ENCODE data around the gene ARHGAP6. TPM values are rescaled to one million over a fixed set of nuclear protein-coding genes. Genes with fewer than 3 reads are reported as not detected.

The ARHGAP6 gene
- total RNA-seq, 1 donor from 2014 or later = not detected

DNA sequence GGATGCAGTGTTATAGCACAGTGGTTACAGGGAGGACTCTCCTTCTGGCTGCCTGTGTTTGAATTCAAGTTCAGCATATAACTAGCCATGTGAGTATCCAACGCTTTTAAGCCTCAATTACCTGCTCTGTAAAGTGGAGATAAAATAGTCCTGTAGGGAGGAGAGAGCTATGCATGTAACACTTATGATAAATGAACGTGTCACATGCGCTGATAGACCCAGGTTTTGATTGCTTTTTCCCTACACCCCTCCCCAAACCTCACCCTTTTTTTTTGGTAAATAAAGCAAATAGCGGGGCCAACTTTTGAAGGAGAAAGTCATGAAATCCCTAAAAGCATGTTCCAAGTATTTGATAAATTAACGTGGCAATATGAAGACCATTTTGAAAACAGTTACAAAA, 392.9 kb downstream of the ARHGAP6 start:
- no peaks in the 10 kb centered on the region for H3K27me3 Mint-ChIP-seq (ENCODE audit: low read depth)
- H3K27ac Mint-ChIP-seq = no peak overlapping the region
- no peaks in the 10 kb centered on the region for H3K9me3 Mint-ChIP-seq
- H3K4me1 Mint-ChIP-seq (ENCODE audit: low read depth) = no peaks in the 10 kb centered on the region
- no peak for DNase-seq (ENCODE audit: low spot score)
- no peaks in the 10 kb centered on the region for H3K36me3 Mint-ChIP-seq (ENCODE audit: low read depth)
- intact Hi-C loops (cut with micrococcal nuclease) = no loop called here
- H3K4me3 Mint-ChIP-seq (ENCODE audit: low read depth) = no peak overlapping the region

- no peaks in the 10 kb centered on the region for H3K9me3 Mint-ChIP-seq
- H3K27me3 Mint-ChIP-seq (ENCODE audit: low read depth) = no peaks in the 10 kb centered on the region
- H3K27ac Mint-ChIP-seq = no peak overlapping the region
- intact Hi-C loops (cut with micrococcal nuclease) = no loop called here
- no peak overlapping the region for H3K4me3 Mint-ChIP-seq (ENCODE audit: low read depth)
- no peaks in the 10 kb centered on the region for H3K36me3 Mint-ChIP-seq (ENCODE audit: low read depth)
- no peak for DNase-seq (ENCODE audit: low spot score)
- H3K4me1 Mint-ChIP-seq (ENCODE audit: low read depth) = no peaks in the 10 kb centered on the region
These were observed 393.4 kb downstream of the ARHGAP6 start for GRCh38 chrX:11272290-11272689.

- Mint-ChIP-seq H3K4me3 (ENCODE audit: low read depth) (no peak overlapping the region), H3K36me3 (ENCODE audit: low read depth) (no peaks in the 10 kb centered on the region), H3K4me1 (ENCODE audit: low read depth) (no peaks in the 10 kb centered on the region), H3K27me3 (ENCODE audit: low read depth) (no peaks in the 10 kb centered on the region), H3K27ac (no peak overlapping the region), H3K9me3 (no peaks in the 10 kb centered on the region)
- DNase-seq (ENCODE audit: low spot score) = no peak
- intact Hi-C loops (cut with micrococcal nuclease) = no loop called here
These were observed 395.7 kb downstream of the ARHGAP6 start for GRCh38 chrX:11269996-11270395.

DNA sequence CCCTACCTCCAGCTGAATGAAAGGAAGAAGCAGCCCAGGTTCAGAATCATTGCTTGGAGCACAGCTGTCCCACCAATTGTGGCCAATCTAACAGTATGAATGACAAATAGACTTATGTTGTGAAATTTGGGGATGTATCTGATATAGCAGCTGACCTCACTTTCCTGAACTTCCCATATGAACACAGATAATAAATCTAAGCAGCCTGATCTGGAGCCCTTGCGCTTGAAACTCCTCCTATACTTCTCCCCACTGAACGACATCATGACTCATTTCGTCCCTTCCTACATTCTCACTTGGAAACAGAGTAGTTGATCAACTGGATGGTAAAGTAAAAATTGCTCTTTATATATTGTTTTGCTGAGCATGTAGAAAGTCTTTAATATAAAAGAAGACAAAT, 396.7 kb downstream of the ARHGAP6 start:
- H3K4me3 Mint-ChIP-seq (ENCODE audit: low read depth) = no peak overlapping the region
- H3K4me1 Mint-ChIP-seq (ENCODE audit: low read depth) = no peaks in the 10 kb centered on the region

GRCh38 chrX:11267425-11267824, 398.3 kb downstream of the ARHGAP6 start:
- Mint-ChIP-seq H3K27ac (no peak overlapping the region), H3K27me3 (ENCODE audit: low read depth) (no peaks in the 10 kb centered on the region), H3K4me1 (ENCODE audit: low read depth) (no peaks in the 10 kb centered on the region), H3K4me3 (ENCODE audit: low read depth) (no peak overlapping the region), H3K9me3 (no peaks in the 10 kb centered on the region), H3K36me3 (ENCODE audit: low read depth) (no peaks in the 10 kb centered on the region)
- intact Hi-C loops (cut with micrococcal nuclease) = no loop called here
- DNase-seq (ENCODE audit: low spot score) = no peak

More for the DNA sequence above, 396.7 kb downstream of the ARHGAP6 start:
- no peak for DNase-seq (ENCODE audit: low spot score)
- Mint-ChIP-seq H3K27ac (no peak overlapping the region), H3K27me3 (ENCODE audit: low read depth) (no peaks in the 10 kb centered on the region), H3K9me3 (no peaks in the 10 kb centered on the region), H3K36me3 (ENCODE audit: low read depth) (no peaks in the 10 kb centered on the region)
- intact Hi-C loops (cut with micrococcal nuclease) = no loop called here

GRCh38 chrX:11266573-11267003, 399.1 kb downstream of the ARHGAP6 start:
- Mint-ChIP-seq H3K4me3 (ENCODE audit: low read depth) (no peak overlapping the region), H3K4me1 (ENCODE audit: low read depth) (no peaks in the 10 kb centered on the region), H3K36me3 (ENCODE audit: low read depth) (no peaks in the 10 kb centered on the region), H3K9me3 (no peaks in the 10 kb centered on the region), H3K27ac (no peak overlapping the region), H3K27me3 (ENCODE audit: low read depth) (no peaks in the 10 kb centered on the region)
- DNase-seq (ENCODE audit: low spot score) = no peak
- intact Hi-C loops (cut with micrococcal nuclease) = no loop called here

DNA sequence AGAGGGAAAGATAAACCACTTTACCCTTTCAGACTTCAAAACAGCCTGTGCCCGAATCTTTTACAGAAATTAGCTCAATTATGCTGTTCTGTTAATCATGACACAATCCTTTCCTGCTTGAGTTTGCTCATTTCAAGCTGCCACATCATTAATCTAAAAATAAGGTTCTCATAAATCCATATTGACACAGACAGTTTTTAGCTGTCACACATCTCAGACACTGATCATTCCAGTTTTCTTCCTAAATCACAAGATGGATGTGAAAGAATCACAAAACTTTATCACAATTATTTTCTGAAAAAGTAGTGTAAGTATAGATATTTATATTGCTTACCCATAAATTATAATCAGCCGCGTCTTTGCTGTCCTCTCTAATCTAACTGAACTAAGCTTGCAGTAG, 400.4 kb downstream of the ARHGAP6 start:
- Mint-ChIP-seq H3K27me3 (ENCODE audit: low read depth) (no peaks in the 10 kb centered on the region), H3K27ac (no peak overlapping the region), H3K36me3 (ENCODE audit: low read depth) (no peaks in the 10 kb centered on the region), H3K4me1 (ENCODE audit: low read depth) (no peaks in the 10 kb centered on the region), H3K9me3 (no peaks in the 10 kb centered on the region), H3K4me3 (ENCODE audit: low read depth) (no peak overlapping the region)
- intact Hi-C loops (cut with micrococcal nuclease) = no loop called here
- DNase-seq (ENCODE audit: low spot score) = no peak

DNA sequence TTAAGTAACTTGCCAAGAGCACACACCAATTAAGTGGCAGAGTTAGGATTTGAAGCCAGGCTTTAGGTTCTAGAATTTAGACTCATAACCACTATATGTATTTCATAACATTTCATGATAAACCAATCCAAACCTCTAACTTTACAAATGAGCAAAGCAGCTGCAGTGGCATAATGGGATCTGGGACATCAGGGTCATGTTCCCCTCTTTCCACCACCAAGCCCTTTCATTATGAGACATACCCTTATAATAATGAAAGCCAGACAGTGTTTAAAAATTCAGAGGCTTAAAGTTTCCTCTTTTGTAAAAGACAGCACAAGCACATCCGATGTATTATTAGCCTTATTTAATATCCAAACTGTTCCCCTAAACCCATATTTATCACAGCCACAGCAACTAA, 400.8 kb downstream of the ARHGAP6 start:
- intact Hi-C loops (cut with micrococcal nuclease) = no loop called here
- H3K36me3 Mint-ChIP-seq (ENCODE audit: low read depth) = no peaks in the 10 kb centered on the region
- no peak for DNase-seq (ENCODE audit: low spot score)

DNA sequence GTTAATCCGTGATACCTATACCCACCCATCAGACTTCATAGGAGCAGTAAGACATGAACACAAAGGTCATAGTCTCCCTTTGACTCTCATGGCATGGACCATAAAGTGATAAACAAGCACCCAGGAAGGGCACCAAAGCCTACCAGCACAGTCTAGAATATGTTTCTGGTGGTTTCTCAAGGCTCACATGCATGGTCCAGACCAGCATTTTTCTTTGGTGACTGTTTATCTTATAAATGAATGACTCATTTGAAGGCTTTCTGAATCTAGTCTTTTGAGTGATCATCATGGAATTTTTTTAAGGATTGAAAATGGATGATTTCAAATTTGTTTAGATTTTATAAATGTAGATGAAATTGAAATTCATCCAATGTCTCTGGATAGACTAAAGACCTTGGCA, 404.5 kb downstream of the ARHGAP6 start:
- intact Hi-C loops (cut with micrococcal nuclease) = no loop called here
- no peak overlapping the region for H3K27ac Mint-ChIP-seq
- no peaks in the 10 kb centered on the region for H3K4me1 Mint-ChIP-seq (ENCODE audit: low read depth)
- no peaks in the 10 kb centered on the region for H3K27me3 Mint-ChIP-seq (ENCODE audit: low read depth)
- DNase-seq (ENCODE audit: low spot score) = no peak
- H3K4me3 Mint-ChIP-seq (ENCODE audit: low read depth) = no peak overlapping the region
- no peaks in the 10 kb centered on the region for H3K9me3 Mint-ChIP-seq
- no peaks in the 10 kb centered on the region for H3K36me3 Mint-ChIP-seq (ENCODE audit: low read depth)

More for the DNA sequence above, 400.8 kb downstream of the ARHGAP6 start:
- Mint-ChIP-seq H3K27me3 (ENCODE audit: low read depth) (no peaks in the 10 kb centered on the region), H3K4me3 (ENCODE audit: low read depth) (no peak overlapping the region), H3K27ac (no peak overlapping the region), H3K9me3 (no peaks in the 10 kb centered on the region), H3K4me1 (ENCODE audit: low read depth) (no peaks in the 10 kb centered on the region)

DNA sequence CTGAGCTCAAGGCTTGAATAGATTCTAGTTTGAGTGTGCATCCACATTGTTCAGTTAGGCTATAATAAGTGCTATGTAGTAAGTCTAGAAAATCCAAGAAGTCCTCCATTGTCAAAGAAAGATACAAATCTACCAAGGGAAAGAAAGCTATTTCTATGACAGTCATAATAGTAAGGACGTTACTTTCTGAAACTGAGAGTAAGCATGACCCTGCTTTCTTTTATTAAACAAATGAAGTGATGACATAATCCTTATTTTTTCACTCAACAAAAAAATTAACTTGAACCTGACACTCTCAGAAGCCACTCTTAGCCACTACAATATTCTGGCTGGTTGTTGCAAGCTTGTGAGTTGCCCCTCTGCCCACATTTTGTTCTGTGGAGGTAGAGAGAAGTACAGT, 406.3 kb downstream of the ARHGAP6 start:
- no peak for DNase-seq (ENCODE audit: low spot score)
- Mint-ChIP-seq H3K9me3 (no peaks in the 10 kb centered on the region), H3K4me1 (ENCODE audit: low read depth) (no peaks in the 10 kb centered on the region), H3K27me3 (ENCODE audit: low read depth) (no peaks in the 10 kb centered on the region), H3K4me3 (ENCODE audit: low read depth) (no peak overlapping the region), H3K36me3 (ENCODE audit: low read depth) (no peaks in the 10 kb centered on the region), H3K27ac (no peak overlapping the region)
- intact Hi-C loops (cut with micrococcal nuclease) = no loop called here

GRCh38 chrX:11257711-11258110, 408.0 kb downstream of the ARHGAP6 start:
- Mint-ChIP-seq H3K27me3 (ENCODE audit: low read depth) (no peaks in the 10 kb centered on the region), H3K27ac (no peak overlapping the region), H3K4me3 (ENCODE audit: low read depth) (no peak overlapping the region), H3K9me3 (no peaks in the 10 kb centered on the region), H3K36me3 (ENCODE audit: low read depth) (no peaks in the 10 kb centered on the region), H3K4me1 (ENCODE audit: low read depth) (no peaks in the 10 kb centered on the region)
- DNase-seq (ENCODE audit: low spot score) = no peak
- intact Hi-C loops (cut with micrococcal nuclease) = no loop called here

DNA sequence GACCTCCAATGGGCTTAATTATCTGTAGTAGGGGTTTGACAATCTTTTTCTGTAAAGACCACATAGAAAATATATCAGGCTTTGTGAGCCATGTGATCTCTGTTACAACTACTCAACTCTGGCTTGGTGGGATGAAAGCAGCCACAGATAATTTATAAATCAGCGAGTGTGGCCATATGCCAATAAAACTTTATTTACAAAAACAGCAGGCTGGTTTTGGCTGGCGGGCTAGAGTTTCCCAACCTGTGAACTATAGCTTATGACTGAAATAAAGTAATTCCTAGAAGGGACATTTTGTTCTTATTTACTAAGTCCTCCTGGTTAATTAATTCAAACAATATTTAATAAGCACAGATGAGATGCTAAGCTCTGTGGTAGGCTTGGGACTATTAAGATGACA, 408.4 kb downstream of the ARHGAP6 start:
- Mint-ChIP-seq H3K4me1 (ENCODE audit: low read depth) (no peaks in the 10 kb centered on the region), H3K27ac (no peak overlapping the region), H3K36me3 (ENCODE audit: low read depth) (no peaks in the 10 kb centered on the region), H3K9me3 (no peaks in the 10 kb centered on the region), H3K4me3 (ENCODE audit: low read depth) (no peak overlapping the region), H3K27me3 (ENCODE audit: low read depth) (no peaks in the 10 kb centered on the region)
- intact Hi-C loops (cut with micrococcal nuclease) = no loop called here
- no peak for DNase-seq (ENCODE audit: low spot score)

DNA sequence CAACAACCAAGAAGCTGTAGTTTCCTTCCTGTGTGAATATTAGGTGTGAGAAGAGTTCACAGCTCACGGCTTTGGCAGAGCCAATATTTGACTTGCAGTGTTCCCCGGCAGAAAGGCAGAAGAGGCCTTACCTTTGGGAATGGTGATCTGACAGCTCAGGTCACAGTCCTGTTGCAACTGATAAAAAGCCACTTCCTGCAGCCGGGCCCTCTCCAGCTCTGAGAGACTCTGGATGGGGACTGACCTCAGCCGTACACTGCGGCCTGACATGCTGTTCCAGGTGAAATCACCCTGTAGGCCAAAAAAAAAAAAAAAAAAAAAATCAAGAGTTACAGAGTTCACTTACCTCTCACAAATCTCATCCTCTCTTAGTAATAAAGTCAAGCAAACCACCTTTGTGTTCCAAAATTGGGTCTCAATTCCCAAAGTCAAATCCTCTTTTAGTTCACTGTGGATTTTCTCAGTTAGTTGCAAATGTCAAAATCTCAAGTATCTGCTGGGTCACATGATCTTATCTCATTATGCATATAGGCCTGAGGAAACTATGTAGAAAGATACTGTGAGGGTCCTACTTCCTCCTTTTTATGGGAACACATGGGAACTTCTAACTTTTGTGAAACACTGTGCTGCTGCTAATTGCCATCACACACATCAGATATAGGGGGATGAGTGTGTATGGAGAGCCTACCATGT, 411.2 kb downstream of the ARHGAP6 start:
- no peaks in the 10 kb centered on the region for H3K4me1 Mint-ChIP-seq (ENCODE audit: low read depth)
- no peaks in the 10 kb centered on the region for H3K36me3 Mint-ChIP-seq (ENCODE audit: low read depth)
- intact Hi-C loops (cut with micrococcal nuclease) = no loop called here
- H3K9me3 Mint-ChIP-seq = no peaks in the 10 kb centered on the region
- no peak overlapping the region for H3K4me3 Mint-ChIP-seq (ENCODE audit: low read depth)
- H3K27ac Mint-ChIP-seq = no peak overlapping the region
- no peaks in the 10 kb centered on the region for H3K27me3 Mint-ChIP-seq (ENCODE audit: low read depth)
- DNase-seq (ENCODE audit: low spot score) = no peak

DNA sequence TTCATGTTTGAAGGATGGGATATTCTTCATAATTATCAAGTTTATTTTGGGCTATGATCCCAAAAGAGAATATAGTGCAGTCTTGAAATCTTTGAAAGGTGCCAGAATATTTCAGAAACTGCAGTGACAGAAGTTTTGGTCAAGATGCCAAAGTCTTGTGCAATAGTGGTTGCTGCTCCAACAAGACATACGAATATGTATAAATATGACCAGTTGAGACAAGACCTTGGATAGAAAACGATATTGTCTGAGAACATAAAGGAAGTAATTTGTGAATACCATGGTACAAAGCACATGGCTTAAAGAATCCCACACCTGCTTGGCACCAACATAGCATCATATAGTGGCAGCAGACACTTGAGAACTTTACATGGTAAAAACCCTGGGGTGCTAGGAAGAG, 421.1 kb downstream of the ARHGAP6 start:
- intact Hi-C loops (cut with micrococcal nuclease) = no loop called here
- H3K4me3 Mint-ChIP-seq (ENCODE audit: low read depth) = no peak overlapping the region
- no peak for DNase-seq (ENCODE audit: low spot score)
- H3K9me3 Mint-ChIP-seq = no peaks in the 10 kb centered on the region
- H3K4me1 Mint-ChIP-seq (ENCODE audit: low read depth) = no peaks in the 10 kb centered on the region
- no peak overlapping the region for H3K27ac Mint-ChIP-seq
- H3K36me3 Mint-ChIP-seq (ENCODE audit: low read depth) = no peaks in the 10 kb centered on the region
- H3K27me3 Mint-ChIP-seq (ENCODE audit: low read depth) = no peaks in the 10 kb centered on the region

Measured in activated T-helper 2 cell treated with anti-CD3 and anti-CD28 coated beads, Interferon-gamma antibody, Interleukin-2, Interleukin-4, amounts not matched to agents 10 μg/mL and 5 μg/mL and 100 μg/mL, durations not matched to agents 14 hours and 24 hours and 36 hours (primary cell).